C4-2B (cell line): ENCODE results near the gene CIAO2B.

Experiments
- CTCF ChIP-seq: fragments of 450-650 bp; conservative IDR thresholded peaks from 2 replicates; pipeline ENCODE4 v1.5.1; 2017; ENCODE audit warnings: mild to moderate bottlenecking
- ZFX ChIP-seq: fragments of 450-650 bp; IDR thresholded peaks from 2 replicates; pipeline ENCODE4 v1.6.1; 2017

DNA sequence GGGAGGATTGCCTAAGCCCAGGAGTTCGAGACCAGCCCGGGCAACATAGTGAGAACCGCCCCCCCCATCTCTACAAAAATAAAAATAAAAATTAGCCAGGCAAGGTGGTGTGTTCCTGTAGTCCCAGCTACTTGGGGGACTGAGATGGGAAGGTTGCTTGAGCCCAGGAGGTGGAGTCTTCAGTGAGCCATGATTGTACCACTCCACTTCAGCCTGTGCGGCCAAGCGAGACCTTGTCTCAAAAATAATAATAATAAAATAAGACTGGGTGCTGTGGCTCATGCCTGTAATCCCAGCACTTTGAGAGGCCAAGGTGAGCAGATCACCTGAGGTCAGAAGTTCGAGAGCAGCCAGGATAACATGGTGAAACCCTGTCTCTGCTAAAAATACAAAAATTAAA, 42.4 kb downstream of the CIAO2B start:
- no peak for TF ChIP-seq CTCF
- TF ChIP-seq ZFX: no peak
